Measurements from ENCODE around the gene PEG3.
"Not testable (repeated sequence)": the region's sequence is repeated elsewhere in the genome, so short reads cannot be mapped to it uniquely, and the experiment has no call there.

PEG3 gene

GRCh38 chr19:56840451-56841192 is at the start of gene PEG3, which contains the start of gene ZIM2:
Gene PEG3 (minus strand): TSS chr19:56840726. CDS start chr19:56824655, 16,071 bp downstream.
Gene ZIM2 (minus strand): TSS chr19:56840726. CDS start chr19:56824277, 16,449 bp downstream.
- no peak for DNase-seq

GRCh38 chr19:56885173-56885985 is 44.9 kb upstream of the PEG3 start:
- no peak for DNase-seq

GRCh38 chr19:56884441-56884840 is 43.9 kb upstream of the PEG3 start:
- DNase-seq = no peak

GRCh38 chr19:56880592-56881190 is 40.2 kb upstream of the PEG3 start:
- DNase-seq = no peak

- DNase-seq = no peak
Observed at GRCh38 chr19:56877069-56877715, 36.7 kb upstream of the PEG3 start.

GRCh38 chr19:56875717-56876116 is 35.2 kb upstream of the PEG3 start:
- no peak for DNase-seq

GRCh38 chr19:56874530-56874929 is 34.0 kb upstream of the PEG3 start:
- DNase-seq = no peak

- no peak for DNase-seq
Observed at GRCh38 chr19:56873493-56873892, 33.0 kb upstream of the PEG3 start.

- DNase-seq = no peak
Observed at GRCh38 chr19:56869886-56870285, 29.4 kb upstream of the PEG3 start.

- no peak for DNase-seq
Observed at GRCh38 chr19:56868446-56868845, 27.9 kb upstream of the PEG3 start.

- DNase-seq = no peak
Observed at GRCh38 chr19:56866538-56866937, 26.0 kb upstream of the PEG3 start.

GRCh38 chr19:56864443-56865125 is 24.1 kb upstream of the PEG3 start:
- DNase-seq = no peak

GRCh38 chr19:56862741-56863140 is 22.2 kb upstream of the PEG3 start:
- DNase-seq = no peak

GRCh38 chr19:56860409-56860808 is 19.9 kb upstream of the PEG3 start:
- DNase-seq = not testable (repeated sequence)

GRCh38 chr19:56858026-56858425 is 17.5 kb upstream of the PEG3 start:
- no peak for DNase-seq

- DNase-seq = no peak
Observed at GRCh38 chr19:56856822-56857221, 16.3 kb upstream of the PEG3 start.

GRCh38 chr19:56852361-56852760 is 11.8 kb upstream of the PEG3 start:
- DNase-seq = not testable (repeated sequence)

GRCh38 chr19:56848166-56848565 is 7.6 kb upstream of the PEG3 start:
- DNase-seq = no peak

GRCh38 chr19:56842412-56842811 is 1.9 kb upstream of the PEG3 start:
- no peak for DNase-seq

GRCh38 chr19:56841193-56841543 is 642 bp upstream of the PEG3 start:
- DNase-seq = no peak

- no peak for DNase-seq
Observed at GRCh38 chr19:56839652-56840450, 675 bp downstream of the PEG3 start.
